ENCODE results near the gene MYRF. TPM values are rescaled to one million over a fixed set of nuclear protein-coding genes. Genes with fewer than 3 reads are reported as not detected.

The MYRF gene
- total RNA-seq, 4 donors from 2014 or later, result 0.11 to 0.83 (median 0.27) TPM; not detected in 1

DNA sequence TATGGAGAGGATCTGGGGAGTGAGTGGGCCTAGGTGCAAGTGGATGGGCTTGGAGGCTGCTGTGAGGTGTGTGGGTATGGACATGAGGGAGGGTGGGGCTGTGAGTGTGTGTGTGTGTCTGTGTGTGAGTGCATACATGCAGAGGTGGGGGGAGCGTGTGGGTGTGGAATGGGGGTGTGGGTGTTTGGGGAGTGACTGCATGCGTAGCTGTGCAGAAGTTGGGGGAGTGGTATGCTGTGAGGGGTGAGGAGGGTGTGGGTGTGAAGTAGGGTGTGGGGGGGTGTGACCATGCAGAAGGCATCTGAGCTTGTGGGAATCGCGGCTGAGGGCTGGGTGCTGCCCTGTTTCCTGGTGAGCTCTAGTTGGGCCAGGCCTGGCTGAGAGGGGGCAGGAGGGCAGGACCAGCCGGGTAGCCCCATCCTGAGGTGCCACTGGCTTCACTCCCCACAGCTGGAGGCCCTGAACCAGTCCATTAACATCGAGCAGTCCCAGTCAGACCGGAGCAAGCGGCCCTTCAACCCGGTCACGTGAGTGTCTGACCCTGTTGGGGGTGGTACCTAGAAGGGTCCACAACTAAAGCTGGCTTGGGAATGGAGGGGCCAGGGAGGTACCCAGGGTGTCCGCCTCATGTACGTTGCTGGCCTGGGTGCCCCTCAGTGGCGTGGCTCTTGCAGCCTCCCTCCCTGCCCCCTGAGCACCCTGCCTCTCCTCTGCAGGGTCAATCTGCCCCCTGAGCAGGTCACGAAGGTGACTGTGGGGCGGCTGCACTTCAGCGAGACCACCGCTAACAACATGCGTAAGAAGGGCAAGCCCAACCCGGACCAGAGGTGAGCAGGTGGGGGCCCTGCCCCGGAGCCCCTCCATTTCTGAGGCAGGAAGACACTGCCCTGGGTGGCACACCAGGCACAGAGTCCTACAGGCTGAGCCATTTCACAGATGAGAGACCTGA is 23.4 kb downstream of the MYRF start:
- H3K27ac ChIP-seq, result no peak overlapping the region
- WGBS, 2 donors, result 76 to 88% methylated on average over 11 to 19 of the region's 20 CpGs

GRCh38 chr11:61776561-61777075 is 24.2 kb downstream of the MYRF start:
- TF ChIP-seq, protein P1, sequence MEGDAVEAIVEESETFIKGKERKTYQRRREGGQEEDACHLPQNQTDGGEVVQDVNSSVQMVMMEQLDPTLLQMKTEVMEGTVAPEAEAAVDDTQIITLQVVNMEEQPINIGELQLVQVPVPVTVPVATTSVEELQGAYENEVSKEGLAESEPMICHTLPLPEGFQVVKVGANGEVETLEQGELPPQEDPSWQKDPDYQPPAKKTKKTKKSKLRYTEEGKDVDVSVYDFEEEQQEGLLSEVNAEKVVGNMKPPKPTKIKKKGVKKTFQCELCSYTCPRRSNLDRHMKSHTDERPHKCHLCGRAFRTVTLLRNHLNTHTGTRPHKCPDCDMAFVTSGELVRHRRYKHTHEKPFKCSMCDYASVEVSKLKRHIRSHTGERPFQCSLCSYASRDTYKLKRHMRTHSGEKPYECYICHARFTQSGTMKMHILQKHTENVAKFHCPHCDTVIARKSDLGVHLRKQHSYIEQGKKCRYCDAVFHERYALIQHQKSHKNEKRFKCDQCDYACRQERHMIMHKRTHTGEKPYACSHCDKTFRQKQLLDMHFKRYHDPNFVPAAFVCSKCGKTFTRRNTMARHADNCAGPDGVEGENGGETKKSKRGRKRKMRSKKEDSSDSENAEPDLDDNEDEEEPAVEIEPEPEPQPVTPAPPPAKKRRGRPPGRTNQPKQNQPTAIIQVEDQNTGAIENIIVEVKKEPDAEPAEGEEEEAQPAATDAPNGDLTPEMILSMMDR (IDR thresholded peaks at IDR 0.05), result peak in 2 of 6 experiments; percentile 38 to 45
- no peak for TF ChIP-seq POLR2A (IDR thresholded peaks at IDR 0.05)
- Histone ChIP-seq H3K27ac (no peak overlapping the region), H3K36me3 (no peaks in the 10 kb centered on the region), H3K9me3 (no peaks in the 10 kb centered on the region), H3K4me1 (peaks cover 7 to 14% of the 10 kb centered on the region in 2 donors), H3K27me3 (no peaks in the 10 kb centered on the region), H3K4me3 (replicated peaks in 1 of 3) (no peak overlapping the region)
- DNase-seq, result peak; percentile 15 to 29
- intact Hi-C loops (cut with DNase I), result no loop called here
- 61 to 63% methylated on average over 2 to 8 of the region's 9 CpGs for WGBS, 2 donors

More for the DNA sequence above, 23.4 kb downstream of the MYRF start:
- no peaks in the 10 kb centered on the region for H3K9me3 ChIP-seq
- H3K4me1 ChIP-seq, result peaks cover 7 to 14% of the 10 kb centered on the region in 2 donors
- no peak overlapping the region for H3K4me3 ChIP-seq (replicated peaks in 1 of 3)
- H3K27me3 ChIP-seq, result no peaks in the 10 kb centered on the region
- DNase-seq, result no peak
- no peak for TF ChIP-seq POLR2A (IDR thresholded peaks at IDR 0.05)
- TF ChIP-seq, protein P1 (IDR thresholded peaks at IDR 0.05), result no peak
- intact Hi-C loops (cut with DNase I), result no loop called here
- H3K36me3 ChIP-seq, result no peaks in the 10 kb centered on the region

DNA sequence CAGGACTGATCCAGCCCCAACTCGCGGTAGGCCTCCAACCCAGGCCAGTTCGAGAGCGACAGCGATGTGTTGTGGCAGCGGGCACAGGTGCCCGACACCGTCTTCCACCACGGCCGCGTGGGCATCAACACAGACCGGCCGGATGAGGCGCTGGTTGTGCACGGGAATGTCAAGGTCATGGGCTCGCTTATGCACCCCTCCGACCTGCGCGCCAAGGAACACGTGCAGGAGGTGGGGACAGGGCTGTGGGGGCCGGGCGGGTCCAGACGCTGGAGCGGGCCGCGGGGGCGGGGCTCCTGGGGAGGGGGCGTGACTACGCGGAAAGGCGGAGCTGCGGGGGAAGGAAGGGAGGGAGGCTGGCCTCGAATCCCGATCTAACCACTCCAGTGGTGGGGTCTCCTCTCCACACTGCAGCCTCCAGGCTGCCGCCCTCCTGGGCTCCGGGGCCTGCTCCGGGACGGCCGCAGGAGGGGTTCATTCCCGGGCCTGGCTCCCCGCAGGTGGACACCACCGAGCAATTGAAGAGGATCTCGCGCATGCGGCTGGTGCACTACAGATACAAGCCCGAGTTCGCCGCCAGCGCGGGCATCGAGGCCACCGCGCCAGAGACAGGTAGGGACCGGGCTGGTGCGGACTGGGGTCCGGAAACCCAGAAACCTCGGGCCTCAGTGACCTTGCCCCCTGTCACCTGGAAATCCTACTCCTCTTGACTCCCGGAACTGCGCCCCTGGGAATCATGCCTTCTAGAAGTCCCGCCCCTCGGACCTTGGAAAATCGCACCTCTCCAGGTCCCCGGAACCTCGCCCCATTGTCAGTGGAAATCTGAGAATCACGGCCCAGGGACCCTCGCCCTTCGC is 25.0 kb downstream of the MYRF start:
- DNase-seq, result peak; percentile 58 to 68
- H3K27ac ChIP-seq, result no peak overlapping the region
- peaks cover 7 to 9% of the 10 kb centered on the region in 2 donors for H3K4me1 ChIP-seq
- H3K4me3 ChIP-seq (replicated peaks in 1 of 3), result peak overlapping the region in 1 of 3 donors; percentile 4
- H3K27me3 ChIP-seq, result no peaks in the 10 kb centered on the region
- TF ChIP-seq POLR2A (IDR thresholded peaks at IDR 0.05), result no peak
- TF ChIP-seq, protein P1 (IDR thresholded peaks at IDR 0.05), result no peak
- intact Hi-C loops (cut with DNase I), result no loop called here
- 43 to 87% methylated on average over 12 to 31 of the region's 67 CpGs for WGBS, 2 donors
- H3K36me3 ChIP-seq, result no peaks in the 10 kb centered on the region
- H3K9me3 ChIP-seq, result no peaks in the 10 kb centered on the region

DNA sequence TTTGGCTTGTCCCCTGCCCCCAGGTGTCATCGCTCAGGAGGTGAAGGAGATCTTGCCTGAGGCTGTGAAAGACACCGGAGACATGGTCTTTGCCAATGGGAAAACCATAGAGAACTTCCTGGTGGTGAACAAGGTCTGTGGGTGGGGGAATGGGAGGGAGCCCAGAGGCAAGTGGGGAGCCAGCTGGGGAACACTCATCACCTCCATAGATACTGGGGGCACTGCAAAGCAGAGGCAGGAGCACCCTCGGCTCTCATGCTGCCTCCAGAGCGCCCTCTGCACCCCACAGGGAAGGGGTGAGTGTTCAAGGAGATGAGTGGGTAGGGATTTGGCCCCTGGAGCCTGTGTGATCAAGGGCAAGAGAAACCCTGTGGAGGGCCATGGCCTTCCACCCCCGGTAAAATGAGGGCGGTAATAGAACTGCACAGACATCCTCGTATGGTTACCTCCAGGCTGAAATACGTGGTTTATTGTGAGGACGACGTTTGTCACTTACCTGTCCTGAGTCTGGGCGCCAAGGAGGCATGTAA is 26.0 kb downstream of the MYRF start:
- Histone ChIP-seq H3K9me3 (no peaks in the 10 kb centered on the region), H3K36me3 (no peaks in the 10 kb centered on the region), H3K4me3 (replicated peaks in 1 of 3) (no peak overlapping the region), H3K27me3 (no peaks in the 10 kb centered on the region), H3K4me1 (peaks cover 7 to 9% of the 10 kb centered on the region in 2 donors), H3K27ac (no peak overlapping the region)
- WGBS, 2 donors, result 87 to 90% methylated on average over 11 of the region's 11 CpGs
- DNase-seq, result no peak
- TF ChIP-seq POLR2A (IDR thresholded peaks at IDR 0.05), result no peak
- TF ChIP-seq, protein P1 (IDR thresholded peaks at IDR 0.05), result no peak
- intact Hi-C loops (cut with DNase I), result no loop called here

All from thyroid gland (tissue), 4 donors.